ENCODE measurements around the gene CPEB1.
"Not testable (repeated sequence)": the region's sequence is repeated elsewhere in the genome, so short reads cannot be mapped to it uniquely, and the experiment has no call there.

The CPEB1 gene

DNA sequence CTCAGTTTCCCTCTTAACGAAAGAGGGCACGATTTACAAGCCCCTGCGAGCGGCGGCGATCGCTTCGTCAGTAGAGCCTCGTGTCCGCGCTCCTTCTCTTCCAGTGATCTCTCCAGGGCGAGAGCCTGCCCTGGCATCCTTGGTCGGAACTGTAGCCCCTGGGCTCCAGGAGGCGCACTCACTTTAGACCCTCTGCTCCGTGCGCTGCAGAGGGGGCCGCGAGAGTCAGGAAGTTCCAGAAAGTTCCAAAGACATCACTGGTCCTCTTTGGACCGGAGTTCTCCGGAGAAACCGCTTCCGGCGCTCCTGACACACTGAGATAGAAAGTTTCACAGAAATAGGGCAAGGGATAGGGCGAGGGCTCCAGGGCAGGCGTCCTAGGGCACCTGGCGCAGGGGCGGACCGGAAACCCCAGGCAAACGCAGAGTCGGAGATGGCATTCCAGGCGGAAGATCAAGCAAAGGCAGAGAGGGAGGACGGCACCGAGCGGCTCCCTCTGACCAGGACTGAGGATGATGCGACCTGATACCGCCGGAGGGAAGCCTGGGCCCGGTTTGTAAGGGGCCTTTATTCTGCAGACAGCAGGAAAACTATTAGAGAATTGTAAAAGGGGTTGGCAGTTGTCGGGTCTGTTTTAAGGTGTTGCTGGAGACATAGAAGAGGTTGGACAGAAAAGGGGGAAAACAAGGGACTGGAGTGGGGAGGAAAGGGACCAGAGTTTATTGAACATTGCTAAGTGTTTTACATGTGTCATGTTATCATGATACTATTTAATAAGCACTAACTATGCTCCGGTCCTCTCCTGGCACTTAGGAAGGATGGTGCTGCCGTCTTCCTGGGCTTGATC lies 1.3 kb upstream of the CPEB1 start:
- DNase-seq, result no peak

DNA sequence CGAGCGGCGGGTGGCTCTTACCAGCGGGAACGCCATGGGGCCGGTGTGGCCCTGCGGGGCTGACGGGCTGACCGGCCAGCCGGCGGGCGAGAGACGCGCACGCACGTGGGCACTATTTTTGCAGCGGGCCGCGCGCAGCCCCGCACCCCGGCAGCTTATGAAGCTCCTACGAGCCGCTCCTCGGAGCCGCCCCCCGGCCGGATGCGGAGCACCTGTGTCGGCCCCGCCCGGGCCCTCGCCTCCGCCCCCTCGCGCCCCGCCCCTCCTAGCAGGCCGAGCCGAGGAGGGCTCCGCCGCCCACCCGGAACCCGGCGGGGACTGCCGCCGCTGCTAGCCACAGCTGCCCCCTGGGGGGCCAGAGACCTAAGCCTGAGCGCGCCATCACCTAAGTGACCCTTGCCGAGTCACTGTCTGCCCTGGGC lies 683 bp upstream of the CPEB1 start:
- no peak for DNase-seq

DNA sequence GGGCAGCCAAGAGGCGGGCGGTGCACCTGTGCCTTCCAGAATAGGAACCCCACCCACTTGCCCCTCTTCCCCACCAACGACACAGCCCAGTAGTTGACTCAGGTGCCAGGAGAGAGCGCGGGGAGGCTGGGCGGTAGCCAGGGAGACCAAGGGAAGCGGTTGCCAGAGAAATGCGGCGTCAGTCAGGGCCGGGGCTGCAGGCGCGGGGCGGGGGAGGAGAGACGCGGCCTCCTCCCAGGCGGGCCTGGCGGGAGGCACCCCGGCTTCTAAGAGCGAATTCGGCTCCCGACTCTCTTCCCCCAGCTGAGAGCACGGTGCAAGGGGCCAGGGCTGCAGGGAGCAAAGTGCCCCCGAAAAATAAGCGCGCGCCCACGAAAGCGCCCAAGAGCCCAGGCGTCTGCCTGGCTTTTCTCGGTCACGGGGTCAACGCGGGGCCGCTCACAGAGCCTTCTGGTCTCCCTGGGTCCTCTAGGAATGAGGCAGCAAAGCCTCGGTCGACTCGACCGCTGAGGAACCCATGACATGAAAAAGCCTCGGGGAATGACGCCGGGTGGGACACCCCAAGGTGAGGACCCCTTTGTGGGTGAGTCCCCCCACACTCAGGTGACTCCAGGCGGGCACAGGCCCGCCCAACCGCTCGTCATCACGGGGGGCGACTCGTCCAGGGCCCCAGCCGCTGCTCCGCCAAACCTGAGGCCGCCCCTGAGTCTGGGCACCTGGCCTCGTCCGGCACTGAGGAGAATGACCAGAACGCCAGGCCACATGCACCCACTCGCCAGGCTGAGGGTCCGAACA lies 716 bp downstream of the CPEB1 start:
- DNase-seq, result no peak

DNA sequence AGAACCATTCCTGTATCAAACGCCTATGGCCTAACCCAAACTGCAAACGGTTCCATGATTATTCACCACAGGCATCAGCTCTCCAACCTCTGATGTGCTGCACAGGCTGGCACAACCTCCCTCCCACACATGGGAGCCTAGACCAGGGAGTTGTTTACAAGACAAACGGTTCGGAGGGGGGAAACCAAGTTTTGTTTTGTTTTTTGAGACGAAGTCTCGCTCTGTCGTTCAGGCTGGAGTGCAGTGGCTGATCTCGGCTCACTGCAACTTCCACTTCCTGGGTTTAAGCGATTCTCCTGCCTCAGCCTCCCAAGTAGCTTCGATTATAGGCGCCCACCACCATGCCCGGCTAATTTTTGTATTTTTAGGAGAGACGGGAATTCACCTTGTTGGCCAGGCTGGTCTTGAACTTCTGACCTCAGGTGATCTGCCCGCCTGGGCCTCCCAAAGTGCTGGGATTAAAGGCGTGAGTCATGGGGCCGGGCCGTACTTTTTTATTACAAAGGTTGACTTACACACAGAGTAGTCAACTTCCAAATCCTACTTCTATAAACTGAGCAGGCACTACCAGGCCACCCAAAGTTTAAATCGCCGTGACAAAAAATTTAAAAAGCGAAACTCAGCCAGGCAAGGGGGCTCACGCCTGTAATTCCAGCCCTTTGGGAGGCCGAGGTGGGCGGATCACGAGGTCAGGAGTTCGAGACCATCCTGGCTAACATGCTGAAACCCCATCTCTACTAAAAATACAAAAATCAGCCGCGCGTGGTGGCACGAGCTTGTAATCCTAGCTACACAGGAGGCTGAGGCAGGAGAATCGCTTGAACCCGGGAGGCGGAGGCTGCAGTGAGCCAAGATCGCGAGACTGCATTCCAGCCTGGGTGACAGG lies 2.0 kb downstream of the CPEB1 start:
- DNase-seq, result not testable (repeated sequence)

DNA sequence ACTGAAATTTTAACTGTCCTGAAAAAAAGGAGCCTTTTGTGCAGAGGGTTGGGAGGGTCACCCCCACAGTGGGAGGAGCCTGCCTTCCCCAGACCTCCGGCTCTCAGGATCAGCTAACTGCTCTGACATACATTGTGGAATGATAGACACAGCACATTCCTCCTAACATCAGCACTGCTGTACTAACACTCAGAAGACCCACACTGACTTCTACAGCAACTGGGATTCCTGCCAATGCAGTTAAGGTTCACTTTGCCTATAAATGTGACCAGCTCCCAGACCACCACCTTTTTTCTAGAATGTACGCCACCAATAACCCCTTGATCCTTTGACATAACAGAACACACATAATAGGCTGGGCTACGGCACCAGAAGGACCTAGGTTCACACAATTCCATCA lies 3.2 kb downstream of the CPEB1 start:
- no peak for DNase-seq

DNA sequence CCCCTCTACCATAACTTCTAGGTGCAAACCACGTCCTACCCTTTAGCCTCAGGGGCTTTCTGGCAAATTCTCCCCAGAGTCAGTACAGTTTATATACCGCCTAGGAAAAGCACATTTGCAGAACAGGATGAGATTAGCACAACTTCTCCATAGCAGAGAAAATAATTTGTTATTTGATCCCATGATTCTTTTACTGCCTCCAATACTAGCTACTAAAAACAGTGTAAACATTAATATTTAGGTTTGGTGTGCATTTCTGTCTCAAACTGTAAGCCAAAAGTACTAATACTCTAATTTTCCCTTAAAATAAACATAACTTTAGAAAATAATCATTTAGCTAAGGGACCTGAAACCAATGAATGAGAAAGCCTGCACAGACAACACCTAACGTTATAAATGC lies 4.5 kb downstream of the CPEB1 start:
- no peak for DNase-seq

DNA sequence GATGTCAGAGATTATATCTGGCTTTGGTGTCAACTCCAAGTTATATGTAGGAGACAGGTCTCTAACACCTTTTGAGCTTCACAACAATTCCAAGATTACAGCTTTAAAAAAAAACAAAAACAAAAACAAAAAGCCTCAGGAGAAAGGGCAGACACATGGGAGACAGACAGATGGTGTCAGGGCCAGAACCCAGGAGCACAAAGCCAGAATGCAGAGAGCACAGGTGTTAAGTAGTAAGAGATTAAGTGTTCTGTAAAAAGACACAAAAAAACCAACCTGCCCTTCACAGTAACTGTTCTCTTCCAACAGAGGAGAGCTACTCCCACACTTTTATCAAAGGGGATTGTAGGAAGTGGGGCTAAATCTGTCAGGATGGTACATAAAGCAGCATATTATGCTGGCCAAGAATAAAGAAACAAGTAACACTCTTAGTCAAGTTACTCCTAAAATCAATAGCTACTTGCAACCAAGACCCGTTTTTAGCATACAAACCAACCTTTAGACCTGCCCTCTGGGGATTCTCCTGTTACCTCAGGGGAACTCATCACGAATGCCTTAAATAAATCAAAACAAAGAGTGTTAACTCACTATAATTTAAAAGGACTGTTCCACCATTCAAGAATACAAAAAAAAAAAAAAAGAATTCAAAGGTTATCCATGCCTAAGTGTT lies 5.9 kb downstream of the CPEB1 start:
- DNase-seq, result no peak

DNA sequence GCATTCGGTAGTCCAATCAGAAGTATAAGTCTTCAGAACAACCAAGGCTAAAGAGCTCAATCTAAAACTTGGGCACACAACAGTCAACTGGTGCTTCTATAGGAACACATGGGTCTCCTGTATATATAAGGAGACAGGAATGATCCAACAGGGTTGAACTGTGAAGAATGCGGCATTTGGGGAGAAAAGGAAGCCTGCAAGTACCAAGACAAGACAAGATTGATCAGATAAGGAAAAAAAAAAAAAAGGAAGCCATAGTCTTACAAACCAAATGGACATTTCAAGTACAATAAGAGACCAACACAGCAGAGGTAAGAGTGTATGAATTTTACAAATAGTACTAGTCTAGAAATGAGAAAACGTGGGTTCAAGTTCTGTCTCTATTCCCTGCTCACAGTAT lies 6.5 kb downstream of the CPEB1 start:
- no peak for DNase-seq

DNA sequence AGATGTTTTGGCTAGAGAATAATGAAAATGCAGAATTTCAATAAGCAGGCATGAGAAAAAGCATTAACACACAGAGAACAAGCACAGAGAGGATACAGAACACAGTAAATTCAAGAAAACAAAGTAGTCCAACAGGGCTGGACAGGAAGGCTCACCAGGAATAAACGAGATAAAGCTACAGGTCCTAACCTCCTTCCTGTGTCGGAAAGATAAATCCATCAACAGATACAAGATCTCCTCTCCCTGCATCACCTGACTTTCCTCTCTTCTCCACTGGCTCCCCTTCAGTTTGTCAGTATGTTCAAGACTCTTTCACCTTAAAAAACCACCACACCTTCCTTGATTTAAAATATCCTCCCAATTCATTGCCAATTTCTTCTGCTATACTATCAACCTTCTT lies 11.4 kb downstream of the CPEB1 start:
- no peak for DNase-seq

DNA sequence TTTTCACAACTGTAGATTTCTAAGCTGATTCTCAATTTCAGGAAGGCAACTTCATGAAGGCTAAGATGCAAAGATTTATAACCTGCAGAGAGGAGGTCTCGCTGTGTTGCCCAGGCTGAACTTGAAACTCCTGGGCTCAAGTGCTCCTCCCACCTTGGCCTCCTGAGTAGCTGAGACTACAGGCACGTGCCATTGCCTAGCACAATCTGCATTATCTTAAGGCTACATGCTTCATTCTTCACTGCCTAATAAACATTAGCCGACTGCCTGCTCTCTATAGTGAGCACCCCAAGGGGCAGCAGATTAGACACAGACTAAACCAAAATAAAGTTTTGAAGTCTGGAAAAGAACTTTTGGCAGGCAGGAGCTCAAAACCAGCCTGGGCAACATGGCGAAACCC lies 17.1 kb downstream of the CPEB1 start:
- no peak for DNase-seq

DNA sequence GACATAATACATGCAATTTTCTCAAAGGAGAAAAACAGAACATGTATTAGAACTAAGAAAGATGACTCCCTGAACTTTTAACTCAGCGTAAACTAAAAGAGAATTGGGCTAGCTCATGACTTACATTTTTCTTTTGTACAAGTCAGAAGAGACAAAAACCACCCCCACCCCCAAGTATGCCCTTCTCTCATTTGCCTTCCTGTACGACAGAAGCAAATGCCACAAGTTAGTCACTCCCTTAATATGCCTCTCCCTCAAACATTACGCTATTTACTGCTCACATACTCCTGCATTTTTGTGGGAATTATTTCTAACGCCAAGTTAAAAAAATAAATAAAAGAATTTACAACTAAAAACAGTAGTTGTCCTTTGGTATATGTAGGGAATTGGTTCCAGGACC lies 22.0 kb downstream of the CPEB1 start:
- DNase-seq, result peak; percentile 20

DNA sequence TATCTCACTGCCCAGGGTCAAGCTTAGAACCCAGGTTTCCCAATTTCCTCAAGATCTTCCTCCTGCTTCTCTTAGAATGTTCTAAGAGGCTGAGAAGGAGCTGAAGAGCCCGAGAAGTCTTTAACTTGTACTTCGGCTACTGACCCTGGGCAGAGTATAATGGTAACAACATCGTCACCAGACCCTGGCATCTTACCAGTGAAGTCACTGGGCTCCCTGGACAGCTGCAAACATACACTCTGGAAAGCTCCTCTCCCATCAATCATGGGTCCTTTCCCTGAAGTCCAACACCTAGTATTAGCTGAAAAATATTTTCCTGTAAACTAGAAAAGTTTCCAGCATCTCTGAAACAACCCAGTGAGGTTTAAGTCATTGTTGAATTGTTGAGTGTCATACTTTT lies 22.7 kb downstream of the CPEB1 start:
- DNase-seq, result no peak

DNA sequence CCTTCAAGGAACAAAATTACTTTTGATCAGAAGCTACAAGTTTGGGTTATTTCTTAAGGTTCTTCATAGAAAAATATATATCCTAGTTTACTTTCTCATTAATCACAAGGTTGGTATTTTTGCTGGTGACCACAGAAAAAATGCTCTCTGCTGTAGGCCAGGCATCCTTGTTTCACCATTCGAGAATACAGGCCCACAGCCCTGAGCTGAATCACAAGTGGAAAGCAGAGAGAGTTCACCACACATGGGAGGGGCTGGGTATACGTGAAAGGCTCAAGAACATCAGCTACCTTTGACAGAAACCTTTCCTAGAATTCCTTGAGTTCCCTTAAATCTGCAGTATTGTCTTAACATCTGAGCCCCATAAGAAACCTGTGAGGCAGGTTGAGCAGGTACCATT lies 23.2 kb downstream of the CPEB1 start:
- peak; percentile 12 for DNase-seq

DNA sequence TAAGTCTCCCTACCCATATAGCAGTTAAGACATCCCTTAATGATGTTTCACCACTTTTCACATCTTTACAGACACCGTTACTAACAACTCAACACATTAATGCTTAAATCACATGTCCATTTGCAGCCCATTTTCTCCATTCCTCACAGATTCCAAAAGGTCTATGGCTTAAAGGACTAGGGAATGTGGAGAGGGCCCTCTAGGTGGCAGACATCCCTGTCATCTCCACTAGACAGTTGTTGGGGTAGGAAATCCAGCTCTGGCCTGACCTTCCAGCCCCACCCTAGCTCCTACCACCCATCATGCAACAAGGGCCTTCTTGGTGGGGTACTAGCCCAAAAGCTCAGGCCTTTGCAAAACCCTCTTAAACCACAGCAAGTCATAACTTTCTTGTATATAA lies 25.2 kb downstream of the CPEB1 start:
- DNase-seq, result no peak

DNA sequence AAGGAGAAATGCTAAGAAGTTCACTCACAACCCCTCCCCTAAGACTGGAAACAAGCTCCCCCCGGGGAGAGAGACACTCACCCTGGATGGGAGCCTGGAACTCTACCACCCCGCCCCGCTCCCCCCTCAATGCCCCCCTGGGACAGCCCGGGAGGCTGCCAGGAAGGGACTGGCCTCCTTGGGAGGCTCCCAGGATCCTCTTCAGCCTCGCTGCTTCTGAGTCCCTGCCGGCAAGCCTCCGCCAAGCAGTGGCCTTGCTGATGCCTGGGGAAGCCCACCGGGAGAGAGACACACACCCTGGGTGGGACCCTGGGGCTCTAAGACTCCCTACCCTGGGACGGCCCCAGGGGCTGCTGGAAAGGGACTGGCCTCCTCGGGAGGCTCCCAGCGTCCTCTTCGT lies 33.4 kb downstream of the CPEB1 start:
- no peak for DNase-seq

DNA sequence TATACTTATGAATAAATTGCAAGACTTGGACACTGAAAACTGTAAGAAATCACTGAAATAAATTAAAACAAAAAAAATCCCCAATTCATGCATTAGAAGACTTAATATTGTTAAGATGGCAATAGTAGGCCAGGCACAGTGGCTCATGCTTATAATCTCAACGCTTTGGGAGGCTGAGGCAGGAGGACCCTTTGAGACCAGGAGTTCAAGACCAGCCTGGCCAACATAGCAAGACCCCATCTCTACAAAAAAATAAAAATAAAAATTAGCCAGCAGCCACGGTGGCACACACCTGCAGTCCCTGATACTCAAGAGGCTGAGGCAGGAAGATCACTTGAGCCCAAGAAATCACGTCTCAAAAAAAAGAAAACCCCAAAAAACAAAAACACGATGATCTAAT lies 35.8 kb downstream of the CPEB1 start:
- no peak for DNase-seq

DNA sequence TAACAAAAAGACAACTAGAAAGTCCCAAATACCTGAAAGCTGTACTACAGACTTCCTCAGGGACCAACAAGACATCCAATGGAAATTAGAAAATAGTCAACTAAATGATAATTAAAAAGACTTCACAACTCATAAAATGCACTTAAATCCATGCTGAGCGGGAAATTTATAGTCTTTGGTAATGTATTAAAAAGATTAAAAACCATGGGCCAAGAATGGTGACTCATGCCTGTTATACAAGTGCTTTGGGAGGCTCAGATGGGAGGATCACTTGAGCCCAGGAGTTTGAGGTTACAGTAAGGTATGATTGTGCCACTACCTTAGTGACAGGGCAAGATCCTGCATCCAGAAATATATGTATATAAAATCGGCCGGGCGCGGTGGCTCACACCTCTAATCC lies 45.0 kb downstream of the CPEB1 start:
- no peak for DNase-seq

DNA sequence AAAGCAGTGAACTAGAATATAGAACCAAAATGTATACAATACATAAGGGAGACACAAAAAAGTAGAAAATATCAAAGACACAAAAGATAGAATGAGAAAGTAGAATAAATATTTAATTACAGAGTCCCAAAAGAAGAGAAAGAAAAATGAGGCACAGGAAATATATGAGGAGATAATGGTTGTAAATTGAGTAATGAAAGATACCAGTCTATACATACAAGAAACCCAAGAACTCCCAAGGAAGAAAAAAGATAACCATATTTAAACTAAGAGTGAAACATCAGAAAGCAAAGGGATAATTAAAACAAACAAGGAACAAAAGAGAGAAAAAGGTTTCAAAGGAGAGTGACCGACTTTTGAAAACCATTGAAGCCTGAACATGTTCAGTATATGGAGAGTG lies 47.3 kb downstream of the CPEB1 start:
- DNase-seq, result no peak

DNA sequence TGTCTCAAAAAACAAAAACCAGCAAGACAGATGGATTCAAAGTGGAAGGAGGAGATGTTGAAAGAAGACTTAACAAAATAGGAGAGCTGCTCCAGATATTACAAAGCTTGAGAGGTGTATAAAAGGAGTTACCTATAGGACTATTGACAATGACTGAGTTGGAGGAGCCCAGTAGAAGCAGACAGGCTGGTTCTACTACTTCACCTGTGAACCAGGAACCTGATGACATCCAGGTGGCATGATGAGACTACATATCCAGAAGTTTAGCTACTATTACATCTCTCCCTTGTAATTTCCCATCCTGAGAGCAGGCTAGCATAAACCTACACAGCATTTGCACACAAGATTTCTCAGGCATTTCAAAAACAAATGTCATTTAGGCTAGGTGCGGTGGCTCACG lies 49.3 kb downstream of the CPEB1 start:
- DNase-seq, result no peak

DNA sequence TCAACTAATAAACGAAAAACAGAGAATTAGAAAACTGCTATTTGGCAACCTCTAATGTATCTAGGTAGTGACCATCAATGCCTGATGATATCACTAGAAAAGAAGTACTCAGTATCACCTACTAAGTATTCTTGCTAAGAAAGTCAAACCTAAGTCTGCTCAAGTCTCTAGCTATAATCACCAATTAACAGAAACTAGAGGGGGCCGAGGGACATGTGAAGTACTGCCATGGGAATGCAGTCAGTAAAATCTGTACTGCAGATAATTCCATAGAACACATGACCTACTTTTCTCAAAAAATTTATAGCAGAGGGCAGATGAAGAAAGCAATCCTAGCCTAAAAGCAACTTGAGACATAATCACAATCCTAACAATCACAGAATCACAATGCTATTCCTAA lies 51.4 kb downstream of the CPEB1 start:
- no peak for DNase-seq

DNA sequence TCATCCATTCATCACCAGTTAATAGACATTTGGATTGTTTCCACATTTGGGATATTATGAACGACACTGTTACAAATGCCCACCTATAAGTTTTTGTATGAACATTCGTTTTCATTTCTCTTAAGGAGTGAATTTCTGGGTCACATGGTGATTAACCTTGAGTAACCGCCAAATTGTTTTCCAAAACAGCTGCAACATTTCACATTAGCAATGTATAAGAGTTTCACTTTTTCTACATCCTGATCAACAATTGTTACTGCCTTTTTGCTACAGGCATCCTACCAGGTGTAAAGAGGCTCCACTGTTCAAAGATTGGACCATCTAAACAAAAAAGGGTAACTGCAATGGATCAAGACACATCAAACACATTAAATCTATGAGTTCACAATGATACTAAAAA lies 52.0 kb downstream of the CPEB1 start:
- no peak for DNase-seq

DNA sequence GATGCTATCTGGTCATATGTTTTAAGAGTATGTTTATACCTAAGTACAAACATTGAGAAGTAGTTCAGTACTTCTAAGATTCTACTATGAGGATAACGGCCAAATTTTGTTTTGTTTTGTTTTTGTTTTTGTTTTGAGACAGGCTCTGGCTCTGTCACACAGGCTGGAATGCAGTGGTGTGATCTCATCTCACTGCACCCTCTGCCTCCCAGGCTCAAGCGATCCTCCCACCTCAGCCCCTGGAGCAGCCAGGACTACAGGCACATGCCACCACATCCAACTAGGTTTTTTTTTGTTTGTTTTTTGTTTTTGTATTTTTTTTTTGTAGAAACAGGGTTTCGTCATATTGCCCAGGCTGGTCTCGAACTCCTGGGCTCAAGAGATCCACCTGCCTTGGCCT lies 59.4 kb downstream of the CPEB1 start:
- DNase-seq, result no peak

DNA sequence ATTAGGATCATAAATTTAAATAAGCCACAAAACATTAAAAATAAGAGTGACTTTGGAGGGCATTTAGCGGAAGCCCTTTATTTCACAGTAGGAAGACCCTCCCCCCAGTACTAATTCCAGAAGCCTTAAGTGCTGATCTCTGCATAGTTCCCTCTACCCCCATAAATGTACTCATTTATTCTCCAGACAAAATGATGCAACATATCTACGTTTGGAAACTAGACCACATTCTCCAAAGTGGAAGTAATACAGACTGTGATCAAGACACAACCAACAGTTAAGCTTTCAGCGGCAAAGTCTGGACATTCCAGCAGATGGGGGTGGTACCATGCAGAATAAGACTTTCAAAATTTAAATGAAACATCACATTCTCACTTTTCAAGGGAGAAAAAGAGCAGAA lies 62.1 kb downstream of the CPEB1 start:
- peak; percentile 69 for DNase-seq
